Neuronal stem cell (in vitro differentiated cells): ENCODE measurements around the gene XRCC6.

Source experiments
- DNase-seq: peaks from one replicate; pipeline ENCODE4 v3.0.0-alpha.2; 2013; ENCODE audit warnings: low spot score
- H2AFZ ChIP-seq: one replicate; pipeline ENCODE4 v1.6.1; 2013; ENCODE audit warnings: mild to moderate bottlenecking, low read length, inconsistent platforms
- H2AK5ac ChIP-seq: 2 replicates; pipeline ENCODE4 v1.6.1; 2013; ENCODE audit warnings: low read depth, mild to moderate bottlenecking, inconsistent platforms, low read length, moderate library complexity, mixed read lengths
- H2BK120ac ChIP-seq: 2 replicates; pipeline ENCODE4 v1.6.1; 2013; ENCODE audit warnings: low read depth, mild to moderate bottlenecking, inconsistent platforms, low read length, moderate library complexity, mixed read lengths
- H2BK12ac ChIP-seq: one replicate; pipeline ENCODE4 v1.6.1; 2013; ENCODE audit warnings: low read length, inconsistent platforms
- H2BK15ac ChIP-seq: 2 replicates; pipeline ENCODE4 v1.6.1; 2013; ENCODE audit warnings: mild to moderate bottlenecking, low read length, inconsistent platforms, mixed read lengths
- H2BK5ac ChIP-seq: one replicate; pipeline ENCODE4 v1.6.1; 2013; ENCODE audit warnings: inconsistent platforms, mild to moderate bottlenecking, low read length, moderate library complexity
- H3K14ac ChIP-seq: one replicate; pipeline ENCODE4 v1.6.1; 2013; ENCODE audit warnings: low read length, inconsistent platforms
- H3K18ac ChIP-seq: 2 replicates; pipeline ENCODE4 v1.6.1; 2013; ENCODE audit warnings: low read length, inconsistent platforms
- H3K23ac ChIP-seq: 2 replicates; pipeline ENCODE4 v1.6.1; 2013; ENCODE audit warnings: low read depth, mild to moderate bottlenecking, mixed read lengths, low read length, inconsistent platforms; ENCODE audit not compliant: poor library complexity
- H3K27ac ChIP-seq: replicated peaks from 3 replicates; pipeline ENCODE4 v1.5.1; 2013; ENCODE audit warnings: low read length, inconsistent platforms
- H3K27me3 ChIP-seq, 3 experiments: 2 replicates each; pipeline ENCODE4 v1.6.1; 2013; ENCODE audit warnings: low read length in 3 of 3, mild to moderate bottlenecking in 2 of 3, inconsistent platforms in 1 of 3, low read depth in 1 of 3, mixed read lengths in 1 of 3, moderate library complexity in 1 of 3; ENCODE audit not compliant: control insufficient read depth in 3 of 3, insufficient read depth in 3 of 3
- H3K36me3 ChIP-seq, 2 donors: replicated peaks in 1 of 2; 2 replicates each; pipeline ENCODE4 v1.6.1; 2013; ENCODE audit warnings: low read length in 2 of 2; ENCODE audit not compliant: control insufficient read depth in 2 of 2, insufficient read depth in 2 of 2
- H3K4ac ChIP-seq: 2 replicates; pipeline ENCODE4 v1.6.1; 2013; ENCODE audit warnings: inconsistent platforms, mild to moderate bottlenecking, low read length, moderate library complexity
- H3K4me1 ChIP-seq, 2 donors: 1 replicate in 1 of 2; 2 replicates in 1 of 2; pipeline ENCODE4 v1.6.1; 2013; ENCODE audit warnings: low read length in 2 of 2, low read depth in 1 of 2; ENCODE audit not compliant: control insufficient read depth in 2 of 2, insufficient read depth in 1 of 2
- H3K4me2 ChIP-seq: one replicate; pipeline ENCODE4 v1.6.1; 2013; ENCODE audit warnings: mild to moderate bottlenecking, low read length, inconsistent platforms; ENCODE audit not compliant: insufficient read depth, poor library complexity, severe bottlenecking
- H3K4me3 ChIP-seq, 2 donors: 2 replicates each; pipeline ENCODE4 v1.5.1; 2013; ENCODE audit warnings: low read length in 2 of 2, mild to moderate bottlenecking in 2 of 2, inconsistent platforms in 1 of 2, moderate library complexity in 1 of 2
- H3K79me1 ChIP-seq: one replicate; pipeline ENCODE4 v1.6.1; 2013; ENCODE audit warnings: low read depth, mild to moderate bottlenecking, inconsistent platforms, low read length, moderate library complexity
- H3K9ac ChIP-seq: one replicate; pipeline ENCODE4 v1.6.1; 2013; ENCODE audit warnings: mild to moderate bottlenecking, low read depth, low read length, inconsistent platforms; ENCODE audit not compliant: poor library complexity
- H3K9me3 ChIP-seq, 2 donors: replicated peaks in 1 of 2; 2 replicates each; pipeline versions ENCODE3 to v1.6.1; 2013; ENCODE audit warnings: low read length in 2 of 2, mild to moderate bottlenecking in 2 of 2, inconsistent platforms in 1 of 2, low read depth in 1 of 2, mixed read lengths in 1 of 2, moderate library complexity in 1 of 2; ENCODE audit not compliant: control insufficient read depth in 2 of 2, insufficient read depth in 1 of 2
- H4K8ac ChIP-seq: one replicate; pipeline ENCODE4 v1.6.1; 2013; ENCODE audit warnings: low read depth, mild to moderate bottlenecking, inconsistent platforms, low read length, moderate library complexity
- H4K91ac ChIP-seq: one replicate; pipeline ENCODE4 v1.6.1; 2013; ENCODE audit warnings: low read length, low read depth, mild to moderate bottlenecking, inconsistent platforms; ENCODE audit not compliant: poor library complexity
- WGBS, 2 donors: extraction: QIAGEN DNeasy Blood & Tissue Kit; methylation state at CpG; one replicate each; pipeline ENCODE4 v1.1.7; 2013; ENCODE audit warnings: missing lambda C conversion rate in 2 of 2, mixed read lengths in 1 of 2; ENCODE audit not compliant: insufficient read length in 2 of 2, insufficient replicate concordance in 1 of 2; ENCODE audit errors: extremely low coverage in 2 of 2; 5-methylcytosine and 5-hydroxymethylcytosine counted together

The XRCC6 gene

DNA sequence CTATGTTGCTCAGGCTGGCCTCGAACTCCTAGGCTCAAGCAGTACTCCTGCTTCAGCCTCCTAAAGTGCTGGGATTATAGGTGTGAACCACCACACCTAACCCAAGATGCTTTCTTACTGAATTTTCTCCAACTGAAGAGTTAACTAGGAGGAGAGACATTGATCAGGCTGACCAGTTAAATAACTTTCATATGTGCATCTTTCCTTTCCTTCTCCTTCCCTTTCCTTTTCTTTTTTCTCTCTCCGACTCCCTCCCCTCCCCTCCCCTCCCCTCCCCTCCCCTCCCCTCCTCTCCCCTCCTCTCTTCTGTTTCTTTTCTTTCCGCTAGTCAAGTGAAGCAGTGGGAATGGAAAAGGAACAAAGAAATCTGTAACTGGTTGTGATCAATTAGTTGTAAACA lies 26.7 kb downstream of the XRCC6 start:
- H4K91ac ChIP-seq = no peak overlapping the region
- H3K14ac ChIP-seq = no peak overlapping the region
- H3K9me3 ChIP-seq = no peaks in the 10 kb centered on the region
- H2BK120ac ChIP-seq = no peak overlapping the region
- no peak overlapping the region for H3K4me3 ChIP-seq
- no peak overlapping the region for H3K18ac ChIP-seq
- no peak for DNase-seq
- no peaks in the 10 kb centered on the region for H3K4me1 ChIP-seq
- H3K36me3 ChIP-seq = peaks cover 42 to 95% of the 10 kb centered on the region in 2 donors
- no peak overlapping the region for H2BK12ac ChIP-seq
- no peak overlapping the region for H3K23ac ChIP-seq
- H3K9ac ChIP-seq = no peak overlapping the region
- no peak overlapping the region for H4K8ac ChIP-seq
- H2AFZ ChIP-seq = no peak overlapping the region
- H3K27me3 ChIP-seq = no peaks in the 10 kb centered on the region
- H3K27ac ChIP-seq = no peak overlapping the region
- no peak overlapping the region for H3K4me2 ChIP-seq
- no peak overlapping the region for H2BK5ac ChIP-seq
- no CpG with 5 or more reads among the region's 3 CpGs for whole genome bisulfite sequencing, 2 donors
- no peak overlapping the region for H3K4ac ChIP-seq
- H2AK5ac ChIP-seq = no peak overlapping the region
- H2BK15ac ChIP-seq = no peak overlapping the region
- H3K79me1 ChIP-seq = peaks cover 5% of the 10 kb centered on the region

DNA sequence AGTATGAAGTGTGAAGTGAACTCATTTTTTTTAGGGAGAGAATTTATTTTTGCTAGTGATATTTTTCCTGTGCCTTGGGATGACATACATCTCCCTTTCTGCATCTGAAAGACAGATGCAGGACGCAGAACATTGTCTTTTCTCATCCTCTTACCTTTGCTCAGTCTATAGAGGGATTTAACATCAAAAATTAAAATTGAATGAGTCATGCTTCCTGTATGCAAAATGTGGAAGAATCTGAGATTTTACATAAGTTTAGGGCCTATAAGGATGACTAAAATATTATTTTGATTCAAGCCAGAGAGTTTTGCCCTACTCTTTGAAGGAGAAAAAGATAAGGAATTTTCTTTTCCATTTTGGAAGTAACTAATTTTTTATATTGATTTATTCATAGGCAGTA lies 27.3 kb downstream of the XRCC6 start:
- Histone ChIP-seq H3K14ac (no peak overlapping the region), H2BK5ac (no peak overlapping the region), H4K8ac (no peak overlapping the region)

DNA sequence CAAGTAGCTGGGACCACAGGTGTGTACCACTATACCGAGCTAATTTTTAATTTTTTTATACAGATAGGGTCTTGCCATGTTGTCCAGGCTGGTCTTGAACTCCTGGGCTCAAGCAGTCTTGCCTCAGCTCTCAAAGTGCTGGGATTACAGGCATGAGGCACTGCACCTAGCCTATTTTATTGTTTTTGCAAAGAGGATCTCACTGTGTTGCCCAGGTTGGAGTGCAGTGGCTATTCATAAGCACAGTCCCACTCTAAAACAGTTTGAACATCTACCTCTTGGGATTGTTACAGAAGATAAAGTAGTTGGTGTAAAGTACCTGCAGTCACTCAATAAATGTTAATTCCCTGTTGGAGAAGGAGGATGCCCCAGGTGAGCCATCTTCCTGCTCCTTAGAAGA lies 29.1 kb downstream of the XRCC6 start:
- Histone ChIP-seq H2AK5ac (no peak overlapping the region), H3K79me1 (peaks cover 5% of the 10 kb centered on the region), H3K4me2 (no peak overlapping the region), H2AFZ (no peak overlapping the region), H3K14ac (no peak overlapping the region), H4K8ac (no peak overlapping the region), H3K18ac (no peak overlapping the region), H2BK15ac (no peak overlapping the region), H3K4ac (no peak overlapping the region), H3K9ac (no peak overlapping the region), H3K4me1 (no peaks in the 10 kb centered on the region), H3K9me3 (no peaks in the 10 kb centered on the region), H3K27ac (no peak overlapping the region), H3K23ac (no peak overlapping the region), H3K27me3 (no peaks in the 10 kb centered on the region), H2BK120ac (no peak overlapping the region), H2BK5ac (no peak overlapping the region), H3K4me3 (no peak overlapping the region), H3K36me3 (peaks cover 57 to 98% of the 10 kb centered on the region in 2 donors), H4K91ac (no peak overlapping the region), H2BK12ac (no peak overlapping the region)
- no CpG with 5 or more reads among the region's 1 CpG for WGBS, 2 donors
- DNase-seq = no peak

More for the DNA sequence above, 27.3 kb downstream of the XRCC6 start:
- H2AK5ac ChIP-seq = no peak overlapping the region
- no peak overlapping the region for H3K18ac ChIP-seq
- H3K9me3 ChIP-seq = no peaks in the 10 kb centered on the region
- H3K4me3 ChIP-seq = no peak overlapping the region
- no peak overlapping the region for H4K91ac ChIP-seq
- no peak overlapping the region for H3K23ac ChIP-seq
- DNase-seq = no peak
- no peak overlapping the region for H3K4ac ChIP-seq
- H2BK120ac ChIP-seq = no peak overlapping the region
- no peak overlapping the region for H3K27ac ChIP-seq
- H2BK12ac ChIP-seq = no peak overlapping the region
- H3K27me3 ChIP-seq = no peaks in the 10 kb centered on the region
- WGBS, 2 donors = no CpG with 5 or more reads among the region's 1 CpG
- H3K79me1 ChIP-seq = peaks cover 5% of the 10 kb centered on the region
- H2AFZ ChIP-seq = no peak overlapping the region
- H3K9ac ChIP-seq = no peak overlapping the region
- H2BK15ac ChIP-seq = no peak overlapping the region
- no peak overlapping the region for H3K4me2 ChIP-seq
- peaks cover 46 to 95% of the 10 kb centered on the region in 2 donors for H3K36me3 ChIP-seq
- H3K4me1 ChIP-seq = no peaks in the 10 kb centered on the region

DNA sequence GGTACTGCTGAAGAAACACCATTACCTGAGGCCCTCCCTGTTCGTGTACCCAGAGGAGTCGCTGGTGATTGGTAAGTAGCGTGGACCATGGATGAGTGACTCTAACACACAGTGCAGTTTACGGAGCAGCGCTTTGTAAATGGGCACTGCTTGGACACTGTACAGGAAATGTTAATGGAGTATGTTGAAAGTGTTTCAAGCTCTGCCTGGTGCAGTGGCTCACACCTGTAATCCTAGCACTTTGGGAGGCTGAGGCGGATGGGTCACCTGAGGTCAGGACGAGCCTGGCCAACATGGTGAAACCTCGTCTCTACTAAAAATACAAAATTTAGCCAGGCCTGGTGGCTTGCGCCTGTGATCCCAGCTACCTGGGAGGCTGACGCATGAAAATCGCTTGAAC lies 29.7 kb downstream of the XRCC6 start:
- H2AFZ ChIP-seq = no peak overlapping the region

More for the DNA sequence above, 29.7 kb downstream of the XRCC6 start:
- no peak overlapping the region for H3K9ac ChIP-seq
- no peak overlapping the region for H3K18ac ChIP-seq
- H3K79me1 ChIP-seq = peaks cover 4% of the 10 kb centered on the region
- no peak for DNase-seq
- no peaks in the 10 kb centered on the region for H3K9me3 ChIP-seq
- no peak overlapping the region for H3K4ac ChIP-seq
- H3K4me3 ChIP-seq = no peak overlapping the region
- H3K14ac ChIP-seq = no peak overlapping the region
- H3K27ac ChIP-seq = no peak overlapping the region
- no peak overlapping the region for H2AK5ac ChIP-seq
- no CpG with 5 or more reads among the region's 11 CpGs for WGBS, 2 donors
- no peak overlapping the region for H4K91ac ChIP-seq
- H3K4me1 ChIP-seq = no peaks in the 10 kb centered on the region
- H3K36me3 ChIP-seq = peaks cover 57 to 98% of the 10 kb centered on the region in 2 donors
- no peak overlapping the region for H3K23ac ChIP-seq
- H2BK15ac ChIP-seq = no peak overlapping the region
- H3K27me3 ChIP-seq = no peaks in the 10 kb centered on the region
- H2BK5ac ChIP-seq = no peak overlapping the region
- H4K8ac ChIP-seq = no peak overlapping the region
- H2BK120ac ChIP-seq = no peak overlapping the region
- H2BK12ac ChIP-seq = no peak overlapping the region
- no peak overlapping the region for H3K4me2 ChIP-seq
